DND-41 (cell line): ENCODE data around the gene ANKRD29.
"Not testable (repeated sequence)": the region's sequence is repeated elsewhere in the genome, so short reads cannot be mapped to it uniquely, and the experiment has no call there.

Experiments used
- ATAC-seq: fragments of 200-7000 bp; cut with Tn5 transposase; 3 replicates; pipeline ENCODE4 v1.9.1; 2021; ENCODE audit warnings: low read depth; ENCODE audit not compliant: insufficient read depth
- DNase-seq: peaks from one replicate; pipeline ENCODE4 v3.0.0-alpha.2; 2020
- H2AFZ ChIP-seq: 2 replicates; pipeline ENCODE4 v1.6.0; 2012; ENCODE audit warnings: low read depth, low read length
- H3K27ac ChIP-seq: 2 replicates; pipeline ENCODE4 v1.5.1; 2012; ENCODE audit warnings: low read length, inconsistent platforms
- H3K27me3 ChIP-seq: fragments of 200-600 bp; sonication (generic); 2 replicates; pipeline ENCODE4 v1.6.0; 2012; ENCODE audit warnings: low read length, mild to moderate bottlenecking, inconsistent platforms; ENCODE audit not compliant: insufficient read depth, poor library complexity
- H3K36me3 ChIP-seq: 2 replicates; pipeline ENCODE4 v1.5.1; 2012; ENCODE audit warnings: low read length, inconsistent platforms; ENCODE audit not compliant: insufficient read depth
- H3K4me1 ChIP-seq: 2 replicates; pipeline ENCODE4 v1.5.1; 2012; ENCODE audit warnings: mild to moderate bottlenecking, low read length; ENCODE audit not compliant: insufficient read depth
- H3K4me2 ChIP-seq: 2 replicates; pipeline ENCODE4 v1.6.0; 2012; ENCODE audit warnings: mild to moderate bottlenecking, moderate library complexity, low read length, inconsistent platforms; ENCODE audit not compliant: insufficient read depth
- H3K4me3 ChIP-seq, 2 experiments: fragments of 200-600 bp in 1 of 2; shearing (Covaris generic) in 1 of 2; 2 replicates each; pipeline ENCODE4 v1.5.1; 2012 to 2016; ENCODE audit warnings: inconsistent platforms in 2 of 2, low read length in 2 of 2, mild to moderate bottlenecking in 2 of 2, low read depth in 1 of 2, moderate library complexity in 1 of 2
- H3K79me2 ChIP-seq: 2 replicates; pipeline ENCODE4 v1.6.0; 2012; ENCODE audit warnings: low read length, inconsistent platforms; ENCODE audit not compliant: insufficient read depth
- H3K9ac ChIP-seq: 2 replicates; pipeline ENCODE4 v1.6.0; 2012; ENCODE audit warnings: low read depth, mild to moderate bottlenecking, inconsistent platforms, low read length, moderate library complexity
- H3K9me3 ChIP-seq: 2 replicates; pipeline ENCODE4 v1.5.1; 2012; ENCODE audit warnings: low read length, moderate library complexity, mild to moderate bottlenecking, inconsistent platforms; ENCODE audit not compliant: insufficient read depth, severe bottlenecking
- H4K20me1 ChIP-seq: 2 replicates; pipeline ENCODE4 v1.6.0; 2012; ENCODE audit warnings: low read length; ENCODE audit not compliant: insufficient read depth
- EZH2 ChIP-seq: IDR thresholded peaks from 3 replicates; pipeline ENCODE4 v1.6.1; 2012; ENCODE audit warnings: borderline replicate concordance, low read depth, mild to moderate bottlenecking, moderate library complexity, low read length, inconsistent platforms; ENCODE audit not compliant: severe bottlenecking
- TF ChIP-seq, protein P1 (sequence below): IDR thresholded peaks from 2 replicates; pipeline ENCODE4 v1.5.1; 2012; ENCODE audit warnings: borderline replicate concordance, low read length, moderate library complexity, mild to moderate bottlenecking; ENCODE audit not compliant: poor library complexity, severe bottlenecking; ENCODE audit errors: extremely low read depth

ANKRD29 gene

DNA sequence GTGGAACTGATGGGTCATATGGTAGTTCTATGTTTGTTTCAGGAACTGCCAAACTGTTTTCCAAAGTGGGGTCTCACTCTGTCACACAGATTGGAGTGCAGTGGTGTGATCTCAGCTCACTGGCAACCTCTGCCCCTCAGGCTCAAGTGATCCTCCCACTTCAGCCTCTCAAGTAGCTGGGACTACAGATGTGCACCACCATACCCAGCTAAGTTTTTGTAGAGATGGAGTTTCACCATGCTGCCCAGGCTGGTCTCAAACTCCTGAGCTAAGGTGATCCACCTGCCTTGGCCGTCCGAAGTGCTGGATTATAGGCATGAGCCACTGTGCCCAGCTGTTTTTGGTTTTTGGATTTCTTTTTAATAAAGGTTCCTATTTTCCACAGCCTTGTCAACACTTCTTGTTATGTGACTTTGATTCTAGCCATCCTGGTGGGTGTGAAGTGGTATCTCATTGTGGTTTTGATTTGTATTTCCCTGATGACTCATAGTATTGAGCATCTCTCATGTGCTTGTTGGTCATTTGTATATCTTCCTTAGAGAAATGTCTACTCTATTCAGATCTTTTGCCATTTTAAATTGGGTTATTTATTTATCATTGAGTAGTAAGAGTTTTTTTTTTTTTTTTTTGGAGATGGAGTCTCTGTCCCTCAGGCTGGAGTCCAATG is 99.2 kb downstream of the ANKRD29 start:
- Histone ChIP-seq H3K9me3 (no peaks in the 10 kb centered on the region), H3K9ac (no peak overlapping the region), H2AFZ (no peak overlapping the region), H3K4me2 (no peak overlapping the region), H3K27ac (no peak overlapping the region), H3K27me3 (no peaks in the 10 kb centered on the region), H3K36me3 (peaks cover 75% of the 10 kb centered on the region), H3K4me3 (no peak overlapping the region), H3K79me2 (no peaks in the 10 kb centered on the region), H3K4me1 (no peaks in the 10 kb centered on the region), H4K20me1 (no peaks in the 10 kb centered on the region)
- DNase-seq (no peak), ATAC-seq (0 out of 3 replicates have a peak, but pooled peaks have one; percentile 33)
- TF ChIP-seq, protein P1, sequence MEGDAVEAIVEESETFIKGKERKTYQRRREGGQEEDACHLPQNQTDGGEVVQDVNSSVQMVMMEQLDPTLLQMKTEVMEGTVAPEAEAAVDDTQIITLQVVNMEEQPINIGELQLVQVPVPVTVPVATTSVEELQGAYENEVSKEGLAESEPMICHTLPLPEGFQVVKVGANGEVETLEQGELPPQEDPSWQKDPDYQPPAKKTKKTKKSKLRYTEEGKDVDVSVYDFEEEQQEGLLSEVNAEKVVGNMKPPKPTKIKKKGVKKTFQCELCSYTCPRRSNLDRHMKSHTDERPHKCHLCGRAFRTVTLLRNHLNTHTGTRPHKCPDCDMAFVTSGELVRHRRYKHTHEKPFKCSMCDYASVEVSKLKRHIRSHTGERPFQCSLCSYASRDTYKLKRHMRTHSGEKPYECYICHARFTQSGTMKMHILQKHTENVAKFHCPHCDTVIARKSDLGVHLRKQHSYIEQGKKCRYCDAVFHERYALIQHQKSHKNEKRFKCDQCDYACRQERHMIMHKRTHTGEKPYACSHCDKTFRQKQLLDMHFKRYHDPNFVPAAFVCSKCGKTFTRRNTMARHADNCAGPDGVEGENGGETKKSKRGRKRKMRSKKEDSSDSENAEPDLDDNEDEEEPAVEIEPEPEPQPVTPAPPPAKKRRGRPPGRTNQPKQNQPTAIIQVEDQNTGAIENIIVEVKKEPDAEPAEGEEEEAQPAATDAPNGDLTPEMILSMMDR: no peak
- no peak for TF ChIP-seq EZH2

DNA sequence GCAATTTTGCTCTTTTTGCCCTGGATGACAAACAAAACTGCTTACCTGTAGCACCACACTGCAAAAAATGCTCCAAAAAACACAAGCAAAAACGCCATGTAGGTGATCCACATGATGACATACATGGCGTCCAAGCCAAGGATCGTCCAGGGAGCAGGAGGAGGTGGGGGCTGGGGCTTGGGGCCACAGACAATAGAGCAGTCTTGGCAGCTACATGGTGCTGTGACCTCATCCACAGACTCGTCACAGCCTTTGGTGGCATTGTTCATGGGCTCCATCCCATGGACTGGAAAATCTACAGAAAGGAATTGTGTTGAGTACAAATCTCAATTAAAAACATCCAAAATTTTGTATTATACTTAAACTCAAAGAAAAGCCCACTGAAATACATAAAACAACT is 102.5 kb downstream of the ANKRD29 start:
- Histone ChIP-seq H3K4me1 (no peaks in the 10 kb centered on the region), H2AFZ (no peak overlapping the region), H3K27me3 (no peaks in the 10 kb centered on the region), H3K79me2 (no peaks in the 10 kb centered on the region), H3K27ac (no peak overlapping the region), H3K4me2 (no peak overlapping the region), H3K36me3 (peaks cover 76% of the 10 kb centered on the region), H4K20me1 (no peaks in the 10 kb centered on the region), H3K9ac (no peak overlapping the region), H3K4me3 (no peak overlapping the region), H3K9me3 (no peaks in the 10 kb centered on the region)
- ATAC-seq: no peak
- DNase-seq: no peak
- TF ChIP-seq, protein P1: no peak
- TF ChIP-seq EZH2: no peak

GRCh38 chr18:23557511-23557910 is 105.2 kb downstream of the ANKRD29 start:
- H3K79me2 ChIP-seq, H3K4me2 ChIP-seq, H3K9ac ChIP-seq, H4K20me1 ChIP-seq, H2AFZ ChIP-seq, H3K27me3 ChIP-seq, H3K9me3 ChIP-seq, DNase-seq, ATAC-seq, H3K27ac ChIP-seq, H3K4me3 ChIP-seq: not testable (repeated sequence)
- Histone ChIP-seq H3K36me3 (peaks cover 87% of the 10 kb centered on the region), H3K4me1 (peaks cover 16% of the 10 kb centered on the region)

DNA sequence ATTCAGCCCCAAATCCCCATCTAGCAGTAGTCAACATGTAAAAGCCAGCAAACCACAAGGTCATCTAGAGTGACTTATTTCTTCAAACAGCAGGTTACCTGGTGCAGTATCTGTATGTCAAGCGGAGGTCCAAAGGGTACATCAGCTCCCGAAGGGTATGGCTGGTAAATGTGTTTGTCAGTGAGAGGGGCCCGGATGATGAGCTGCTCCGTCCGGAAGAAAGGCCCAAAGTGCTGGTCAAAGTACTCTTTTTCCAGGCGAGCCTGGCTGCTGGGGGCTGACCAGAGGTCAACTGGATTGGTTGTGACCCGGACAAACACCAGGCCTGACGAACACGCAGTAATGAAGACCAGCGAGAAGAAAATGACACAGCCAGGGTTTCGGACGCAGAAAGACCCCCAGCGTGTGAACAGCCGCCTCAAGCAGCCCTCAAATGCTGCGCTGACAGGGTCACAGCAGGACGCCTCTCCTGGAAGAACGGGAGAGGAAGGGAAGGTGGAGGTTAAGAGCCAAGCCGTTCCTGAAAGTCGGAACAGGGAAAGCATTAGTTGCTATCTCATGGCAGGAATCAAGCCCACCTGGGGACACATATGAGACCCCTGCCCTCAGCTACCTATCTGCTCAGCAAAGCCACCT is 106.4 kb downstream of the ANKRD29 start:
- no peak overlapping the region for H3K4me3 ChIP-seq
- H2AFZ ChIP-seq: no peak overlapping the region
- no peaks in the 10 kb centered on the region; the same call in 1 of the 2 replicates for H4K20me1 ChIP-seq
- ATAC-seq: no peak
- no peaks in the 10 kb centered on the region for H3K27me3 ChIP-seq
- no peak overlapping the region for H3K4me2 ChIP-seq
- H3K9me3 ChIP-seq: no peaks in the 10 kb centered on the region
- H3K4me1 ChIP-seq: peaks cover 16% of the 10 kb centered on the region
- H3K36me3 ChIP-seq: peaks cover 91% of the 10 kb centered on the region
- no peak overlapping the region for H3K9ac ChIP-seq
- TF ChIP-seq, protein P1: no peak
- no peak for TF ChIP-seq EZH2
- no peak overlapping the region for H3K27ac ChIP-seq
- DNase-seq: no peak
- no peaks in the 10 kb centered on the region for H3K79me2 ChIP-seq
